HG03460 (cell line): Measurements from ENCODE around the gene TENT4B.

ENCODE experiments used
- ATAC-seq: cut with Tn5 transposase; IDR thresholded peaks from one replicate; pipeline ENCODE4 v1.9.1; 2021; ENCODE audit not compliant: unreplicated experiment

TENT4B gene

DNA sequence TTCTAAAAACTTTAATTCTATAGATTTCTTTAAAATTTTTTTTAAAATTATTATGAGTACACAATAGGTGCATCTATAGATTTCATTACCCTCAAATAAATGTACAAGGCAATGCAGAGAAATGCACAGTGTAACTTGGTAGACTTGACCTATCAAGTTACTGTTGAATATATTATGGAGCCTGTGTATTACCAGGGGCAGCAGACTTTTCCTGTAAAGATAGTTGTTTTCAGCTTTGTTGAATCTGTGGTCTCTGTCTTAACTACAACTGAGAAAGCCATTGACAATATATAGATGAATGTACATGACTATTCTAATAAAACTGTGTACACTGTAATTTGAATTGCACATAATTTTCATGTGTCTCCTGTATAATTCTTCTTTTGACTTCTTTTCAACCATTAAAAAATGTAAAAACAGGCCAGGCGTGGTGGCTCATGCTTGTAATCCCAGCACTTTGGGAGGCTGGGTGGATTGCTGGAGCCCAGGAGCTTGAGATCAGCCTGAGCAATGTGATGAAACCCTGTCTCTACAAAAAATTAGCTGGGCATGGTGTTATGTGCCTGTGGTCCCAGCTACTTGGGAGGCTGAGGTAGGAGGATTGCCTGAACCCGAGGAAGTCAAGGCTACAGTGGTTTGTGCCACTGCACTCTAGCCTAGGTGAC, 39.4 kb downstream of the TENT4B start:
- no peak for ATAC-seq

DNA sequence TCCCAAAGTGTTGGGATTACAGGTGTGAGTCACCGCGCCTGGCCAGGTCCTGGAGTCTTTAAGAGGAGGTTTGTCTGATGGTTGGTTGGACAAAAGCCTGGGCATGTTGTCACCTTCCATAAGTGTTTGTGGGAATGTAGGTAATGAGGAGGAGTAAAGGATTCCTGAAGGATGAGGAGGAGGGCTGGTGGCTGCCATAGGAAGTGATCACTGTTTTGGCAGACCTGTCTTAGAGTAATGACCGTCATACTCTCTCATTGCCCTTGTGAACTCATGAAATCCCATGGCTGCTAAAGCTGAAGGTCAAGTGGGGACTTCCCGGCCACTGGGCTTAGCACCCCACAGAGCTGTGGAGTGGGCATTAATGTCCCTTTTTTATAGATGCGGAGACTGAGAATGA, 40.5 kb downstream of the TENT4B start:
- no peak for ATAC-seq

DNA sequence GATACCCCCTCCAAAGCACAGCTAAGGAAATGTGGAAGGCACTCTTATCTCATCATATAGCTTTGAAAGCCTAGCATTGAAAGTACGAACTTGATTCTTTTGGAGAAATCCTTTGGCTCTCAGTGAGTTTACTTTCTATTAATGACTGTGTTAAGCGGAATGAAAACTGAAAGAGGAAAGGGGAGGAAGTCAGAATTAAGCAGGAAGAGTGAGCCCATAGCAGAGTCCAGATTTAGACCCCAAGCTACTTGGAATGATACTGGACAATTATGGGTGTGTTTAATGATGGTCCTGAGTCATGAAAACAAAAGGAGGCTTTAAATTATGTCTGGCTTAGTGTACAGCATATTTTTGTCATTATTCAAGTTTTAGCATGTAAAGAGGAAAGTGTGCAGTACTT, 42.2 kb downstream of the TENT4B start:
- ATAC-seq, result no peak

DNA sequence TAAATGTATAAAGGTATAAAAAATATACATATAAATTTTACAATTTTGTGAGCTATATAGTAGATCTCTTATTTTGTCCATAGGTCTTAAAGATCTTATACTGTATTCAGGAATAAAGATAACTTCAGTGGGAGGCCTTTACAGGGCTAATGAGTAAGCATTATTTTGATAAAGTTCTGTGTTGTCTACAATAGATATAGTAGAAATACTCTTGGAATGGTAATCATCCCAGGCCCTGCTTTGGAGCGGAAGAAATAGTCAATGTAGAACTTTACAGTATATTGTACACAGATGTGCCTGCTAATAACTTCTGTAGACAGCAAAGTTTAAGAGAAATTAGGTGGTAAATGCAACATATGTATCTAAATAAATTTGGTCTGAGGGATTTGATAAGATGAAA, 42.6 kb downstream of the TENT4B start:
- no peak for ATAC-seq

DNA sequence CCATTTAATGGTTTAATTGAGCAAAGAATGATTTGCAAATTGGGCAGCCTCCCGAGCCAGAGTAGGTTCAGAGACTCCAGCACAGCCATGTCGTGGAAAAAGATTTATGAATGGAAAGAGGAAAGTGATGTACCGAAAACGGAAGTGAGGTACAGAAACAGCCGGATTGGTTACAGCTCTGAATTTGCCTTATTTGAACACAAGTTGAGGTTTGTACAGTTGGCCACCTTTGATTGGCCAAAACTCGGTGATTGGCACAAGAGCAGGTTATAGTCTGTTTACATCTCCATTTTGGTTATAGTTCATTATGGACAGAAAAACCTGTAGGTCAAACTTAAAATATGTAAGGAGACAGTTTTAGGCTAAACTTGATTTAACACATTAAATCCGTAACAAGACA, 44.5 kb downstream of the TENT4B start:
- no peak for ATAC-seq

DNA sequence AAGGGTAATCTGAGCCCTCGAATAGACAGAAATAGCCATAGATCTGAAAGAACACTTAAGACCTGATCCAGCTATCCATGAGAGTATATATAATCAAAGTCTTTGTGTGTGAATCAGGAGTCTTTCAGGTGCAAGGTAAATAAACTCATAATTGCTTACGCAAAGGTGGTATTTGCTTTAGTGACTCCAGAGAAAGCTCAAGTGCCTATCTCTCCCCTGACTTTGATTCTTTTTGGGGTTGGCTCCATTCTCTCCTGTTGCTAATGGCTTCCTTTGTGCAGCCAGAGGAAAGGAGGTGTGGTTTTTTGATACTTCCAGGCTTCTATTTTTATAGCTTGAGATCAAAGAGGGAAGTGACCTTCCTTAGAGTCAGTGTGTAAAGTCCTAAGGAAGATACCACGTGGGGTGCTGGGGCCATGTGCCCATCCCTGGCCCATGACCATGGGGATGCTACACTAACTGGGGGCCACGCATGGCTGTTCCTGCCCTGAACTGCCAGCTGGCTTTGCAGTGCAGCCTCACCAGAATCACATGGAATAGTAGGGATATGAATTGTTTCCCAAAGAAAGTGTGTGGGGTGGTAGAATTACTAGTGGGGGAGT, 45.8 kb downstream of the TENT4B start:
- ATAC-seq, result no peak

DNA sequence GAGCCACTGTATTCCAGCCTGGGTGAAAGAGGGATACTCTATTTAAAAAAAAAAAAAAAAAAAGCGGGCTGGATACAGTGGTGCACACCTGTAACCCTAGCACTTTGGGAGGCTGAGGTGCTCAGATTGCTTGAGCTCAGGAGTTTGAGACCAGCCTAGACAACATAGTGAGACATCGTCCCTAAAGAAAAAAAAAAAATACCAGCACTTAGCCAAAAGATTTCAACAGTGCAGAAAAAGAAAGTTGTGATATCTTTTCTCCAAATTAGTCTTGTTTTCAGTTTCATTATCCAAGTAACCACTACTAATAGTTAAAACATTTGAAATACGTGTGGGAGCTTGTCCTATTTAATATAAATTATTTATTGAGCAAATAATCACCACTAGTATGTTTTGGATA, 48.7 kb downstream of the TENT4B start:
- no peak for ATAC-seq

DNA sequence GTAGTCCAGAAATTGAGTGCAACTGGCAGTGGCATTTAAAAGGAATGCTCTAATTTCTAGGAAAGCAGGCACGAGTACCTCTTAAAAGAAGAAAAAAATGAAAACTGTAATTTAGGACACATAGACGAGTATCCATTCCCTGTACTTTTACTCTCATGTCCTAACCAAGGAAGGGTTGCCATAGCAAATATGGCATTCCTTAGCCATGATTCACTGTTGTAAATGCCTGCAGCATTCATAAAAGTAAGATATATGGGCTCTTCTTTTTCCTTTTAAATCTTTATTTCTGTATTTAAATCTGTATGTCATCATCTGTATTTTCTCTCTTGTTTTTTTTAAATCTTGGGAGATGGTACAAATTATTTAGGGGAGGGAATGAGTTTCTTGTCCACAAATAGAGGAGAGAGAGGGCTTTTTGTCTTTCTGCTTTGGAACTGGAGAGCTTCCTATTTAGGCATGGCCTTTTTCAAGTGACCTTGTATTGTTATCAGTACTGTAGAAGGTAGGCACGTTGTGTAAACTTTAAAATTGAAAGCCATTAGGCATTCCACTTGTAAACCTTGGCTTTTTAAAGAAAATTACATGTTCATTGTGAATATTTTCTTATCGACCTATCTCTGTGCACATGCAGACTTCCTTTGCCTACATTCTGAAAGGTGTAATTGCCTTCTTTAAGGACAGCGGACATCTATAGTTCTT, 50.0 kb downstream of the TENT4B start:
- no peak for ATAC-seq

DNA sequence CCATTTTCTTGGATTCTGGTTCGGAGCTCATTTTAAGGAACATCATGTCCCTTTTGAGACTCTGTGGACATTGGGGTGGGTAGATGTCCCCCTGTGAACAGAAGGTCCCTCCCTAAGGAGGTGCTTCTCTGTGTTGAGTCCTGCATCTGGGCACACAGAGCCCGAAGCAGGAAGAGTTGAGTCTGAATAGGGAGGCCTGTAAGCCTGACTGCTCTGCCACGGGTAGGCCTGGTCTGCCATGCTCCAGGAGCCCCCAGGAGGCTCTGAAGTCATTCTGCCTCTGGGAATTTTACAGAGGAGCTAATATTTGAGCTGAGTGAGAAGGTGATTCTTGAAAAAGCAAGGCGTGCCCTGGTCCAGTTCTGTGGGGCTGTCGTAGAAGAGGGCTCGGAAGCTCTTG, 50.6 kb downstream of the TENT4B start:
- ATAC-seq, result no peak

DNA sequence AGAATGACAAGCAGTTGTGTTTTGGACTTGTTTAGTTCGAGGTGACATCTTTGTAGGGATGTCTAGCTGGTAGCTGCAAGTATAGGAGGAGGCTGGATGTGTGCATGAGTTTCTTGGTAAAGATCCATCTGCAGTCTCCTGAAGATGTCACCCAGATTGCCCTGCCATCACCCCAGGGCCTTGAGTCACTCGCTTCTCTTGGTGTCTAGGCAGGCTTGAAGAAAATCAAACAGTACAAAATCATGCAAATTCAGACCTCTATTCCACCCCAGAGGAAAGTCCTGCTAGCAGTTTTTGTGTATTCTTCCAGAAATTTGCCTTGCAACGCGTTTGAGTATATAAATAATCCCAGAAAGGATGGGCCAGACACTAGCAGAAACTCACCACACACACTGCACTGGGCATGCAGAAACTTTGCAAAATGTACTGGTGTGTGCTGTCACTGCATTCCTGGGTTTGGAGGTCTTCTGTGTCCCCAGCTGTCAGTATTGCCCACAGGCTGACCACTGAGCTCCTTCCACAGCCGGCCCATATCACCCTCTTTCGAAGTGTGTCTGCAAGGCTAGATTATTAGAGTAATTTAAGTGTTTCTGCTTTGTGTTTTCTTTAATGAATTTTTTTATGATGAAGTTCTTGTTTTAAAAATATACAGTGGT, 51.5 kb downstream of the TENT4B start:
- no peak for ATAC-seq

DNA sequence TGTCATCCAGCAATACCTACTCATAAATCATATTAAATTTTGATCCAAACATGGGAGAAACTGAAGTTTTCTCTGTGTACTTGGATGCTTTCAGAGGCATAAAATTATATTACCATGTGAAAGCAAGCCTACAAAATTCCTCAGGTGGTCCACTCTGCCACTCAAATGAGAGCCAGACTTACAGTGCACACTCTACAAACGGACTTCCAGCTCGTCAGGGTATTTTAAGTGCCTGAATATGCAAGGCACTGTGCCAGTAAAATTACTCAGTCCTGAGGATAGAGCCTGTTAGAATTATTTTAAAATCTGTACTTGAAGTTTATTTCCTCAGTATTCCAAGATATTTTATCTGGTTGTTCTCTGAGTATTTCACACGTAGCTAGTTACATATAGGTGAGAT, 54.5 kb downstream of the TENT4B start:
- no peak for ATAC-seq

DNA sequence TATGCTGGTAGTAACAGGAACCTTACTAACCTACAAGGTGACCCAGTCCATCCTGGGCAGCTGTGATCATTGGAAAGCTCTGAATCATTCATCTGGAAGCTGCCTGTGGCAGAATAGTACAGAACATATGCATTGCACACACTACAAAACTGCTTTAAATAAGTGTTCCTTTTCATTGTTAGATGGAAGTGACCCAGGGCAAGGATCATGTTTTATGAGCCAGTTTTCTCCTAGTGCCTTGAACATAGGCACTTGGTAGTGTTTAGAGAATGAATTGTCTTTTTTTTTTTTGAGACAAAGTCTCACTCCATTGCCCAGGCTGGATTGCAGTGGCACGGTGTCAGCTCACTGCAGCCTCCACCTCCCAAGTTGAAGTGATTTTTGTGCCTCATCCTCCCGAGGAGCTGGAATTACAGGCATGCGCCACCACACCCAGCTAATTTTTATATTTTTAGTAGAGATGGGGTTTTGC, 55.4 kb downstream of the TENT4B start:
- ATAC-seq, result no peak

DNA sequence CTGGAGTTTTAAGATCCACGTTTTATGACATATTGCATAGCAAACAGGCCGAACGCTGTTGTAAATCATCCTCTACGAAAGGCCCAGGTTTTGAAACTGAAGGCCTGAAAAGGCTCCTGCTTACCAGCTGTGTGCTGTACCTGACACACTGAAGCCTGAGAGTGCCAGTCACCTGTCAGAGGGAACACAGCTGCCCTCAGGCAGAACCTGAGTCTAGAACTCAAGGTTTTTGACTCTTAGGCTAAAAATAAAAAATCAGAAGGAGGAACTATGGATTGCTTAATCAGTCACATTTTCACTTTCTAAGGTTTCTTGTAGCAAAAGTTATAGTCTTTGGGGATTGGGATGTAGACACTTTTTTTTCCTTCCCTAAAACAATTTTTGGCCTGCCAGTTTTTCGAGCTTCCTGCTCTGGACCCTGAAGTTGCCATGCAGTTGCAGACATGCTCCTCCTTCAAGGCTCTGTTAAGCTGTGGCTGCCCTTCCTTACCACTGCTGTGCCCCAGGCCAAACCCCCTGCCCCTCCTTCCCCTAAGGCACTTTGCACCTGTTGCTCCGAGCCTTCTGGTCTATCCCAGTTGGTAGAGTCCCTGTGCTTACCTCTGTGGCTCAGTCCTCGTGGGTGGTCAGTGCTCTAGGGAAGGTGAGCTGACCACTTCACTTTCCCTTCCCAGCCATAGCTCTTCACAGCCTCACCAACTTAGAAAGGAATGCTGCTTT, 56.6 kb downstream of the TENT4B start:
- ATAC-seq, result no peak

DNA sequence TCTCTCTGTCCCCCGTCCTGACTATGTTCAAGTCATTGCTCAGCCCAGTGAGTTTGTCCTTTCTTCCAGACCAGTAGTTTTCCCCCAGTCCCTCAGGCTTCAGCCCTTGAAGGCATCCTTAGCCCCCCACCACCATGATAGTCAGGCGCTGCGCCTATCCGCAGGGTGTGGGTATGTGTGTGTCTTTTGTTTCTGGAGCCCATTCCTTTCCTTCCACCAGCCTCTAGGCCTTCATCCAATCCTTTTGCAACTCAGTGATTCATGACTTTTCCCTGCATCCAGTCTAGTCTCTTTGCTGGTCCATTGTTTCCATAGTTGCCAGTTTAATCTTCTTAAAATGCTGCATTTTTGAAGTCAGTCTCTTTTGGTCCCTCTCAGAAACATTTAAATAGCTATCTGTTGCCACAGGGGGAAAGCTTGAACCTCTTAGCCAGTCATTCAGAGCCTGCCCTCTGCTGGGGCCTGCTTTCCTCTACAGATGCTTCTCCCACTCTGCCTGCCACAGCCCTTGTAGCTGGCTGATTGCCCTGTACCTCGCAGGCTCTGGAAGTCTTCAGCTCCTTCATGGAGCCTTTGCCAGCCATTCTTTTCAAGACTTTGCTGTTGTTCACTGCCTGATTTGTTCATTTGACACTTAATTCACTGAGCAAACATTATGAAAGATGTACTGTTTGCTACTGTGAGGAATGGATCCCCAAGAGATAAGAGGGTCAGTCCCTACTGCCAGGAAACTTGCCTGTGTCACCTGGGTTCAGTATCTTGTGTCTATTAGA, 57.3 kb downstream of the TENT4B start:
- ATAC-seq, result peak; percentile 86

DNA sequence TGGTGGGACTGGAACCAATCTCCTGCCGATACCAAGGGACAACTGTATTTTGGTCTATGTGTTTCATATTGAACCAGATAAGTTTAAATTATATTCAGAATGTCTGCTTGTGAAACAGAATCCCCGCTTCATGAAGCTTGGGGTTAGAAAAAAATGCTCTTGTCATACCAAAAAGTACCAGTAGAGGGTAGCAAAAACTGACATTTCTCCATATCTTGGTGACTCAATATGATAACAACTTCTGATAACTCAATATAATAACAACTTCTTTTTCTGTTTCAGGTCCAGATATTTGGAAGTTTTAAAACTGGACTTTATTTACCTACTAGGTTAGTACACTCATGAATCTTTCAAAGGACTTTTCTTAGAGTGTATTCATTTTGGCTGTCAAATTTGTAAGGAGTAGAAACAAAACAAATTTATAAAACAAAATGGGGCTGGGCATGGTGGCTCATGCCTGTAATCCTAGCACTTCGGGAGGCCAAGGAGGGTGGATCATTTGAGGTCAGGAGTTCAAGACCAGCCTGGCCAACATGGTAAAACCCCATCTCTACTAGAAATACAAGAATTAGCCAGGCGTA, 60.9 kb downstream of the TENT4B start:
- ATAC-seq, result no peak

DNA sequence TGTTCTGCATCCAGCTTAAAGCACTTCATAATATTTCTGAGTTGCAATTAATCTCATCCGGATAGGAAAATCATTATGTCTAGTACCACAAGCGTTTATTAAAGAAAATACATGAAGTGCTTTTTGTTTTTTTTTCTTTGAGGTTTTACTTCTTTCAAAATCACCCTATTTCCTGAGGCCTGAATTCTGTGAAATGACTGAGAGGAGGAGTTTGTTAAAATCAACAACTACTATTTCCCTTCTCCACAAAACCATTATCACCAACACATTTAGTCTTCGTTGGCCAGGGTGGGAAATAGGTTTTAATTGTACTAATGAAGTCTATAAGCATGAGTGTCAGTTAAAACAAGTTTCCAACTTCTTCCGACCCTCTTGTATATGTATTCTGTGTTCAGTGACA, 62.6 kb downstream of the TENT4B start:
- no peak for ATAC-seq

DNA sequence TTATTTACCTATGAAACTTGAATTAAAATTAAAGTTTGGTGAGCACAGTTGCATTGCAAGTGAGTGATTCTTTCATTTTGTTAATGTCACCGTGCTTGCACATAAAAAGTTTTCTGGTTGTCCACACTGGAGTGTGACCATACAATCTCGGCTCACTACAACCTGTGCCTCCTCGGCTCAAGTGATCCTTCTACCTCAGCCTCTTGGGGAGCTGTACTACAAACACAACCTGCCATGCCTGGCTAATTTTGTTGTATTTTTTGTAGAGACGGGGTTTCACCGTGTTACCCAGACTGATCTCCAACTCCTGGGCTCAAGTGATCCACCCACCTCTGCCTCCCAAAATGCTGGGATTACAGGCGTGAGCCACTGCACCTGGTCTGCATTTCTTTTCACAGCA, 63.1 kb downstream of the TENT4B start:
- no peak for ATAC-seq

DNA sequence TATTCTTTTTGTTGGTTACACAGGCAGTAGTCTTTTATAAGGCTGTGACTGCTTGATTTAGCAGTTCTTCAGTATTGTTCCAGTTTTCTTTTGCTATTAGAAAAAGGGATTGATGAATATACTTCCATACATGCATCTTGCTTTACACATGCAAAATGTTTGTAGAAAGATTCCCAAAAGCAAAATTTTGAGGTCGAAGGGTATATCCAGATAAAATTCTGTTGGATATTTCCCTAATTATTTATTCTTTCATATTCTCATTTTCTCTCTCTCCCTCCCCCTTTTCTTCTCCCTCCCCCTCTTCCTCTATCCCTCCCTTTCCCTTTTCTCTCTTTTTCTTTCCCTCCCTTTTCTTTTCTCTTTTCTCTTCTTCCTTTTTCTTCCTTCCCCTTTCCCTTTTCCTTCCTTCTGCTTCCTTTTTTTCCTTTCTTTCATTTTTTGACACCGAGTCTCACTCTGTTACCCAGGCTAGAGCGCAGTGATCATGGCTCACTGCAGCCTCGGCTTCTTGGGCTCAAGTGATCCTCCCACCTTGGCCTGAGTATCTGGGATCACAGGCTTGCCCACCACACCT, 66.4 kb downstream of the TENT4B start:
- ATAC-seq, result no peak

DNA sequence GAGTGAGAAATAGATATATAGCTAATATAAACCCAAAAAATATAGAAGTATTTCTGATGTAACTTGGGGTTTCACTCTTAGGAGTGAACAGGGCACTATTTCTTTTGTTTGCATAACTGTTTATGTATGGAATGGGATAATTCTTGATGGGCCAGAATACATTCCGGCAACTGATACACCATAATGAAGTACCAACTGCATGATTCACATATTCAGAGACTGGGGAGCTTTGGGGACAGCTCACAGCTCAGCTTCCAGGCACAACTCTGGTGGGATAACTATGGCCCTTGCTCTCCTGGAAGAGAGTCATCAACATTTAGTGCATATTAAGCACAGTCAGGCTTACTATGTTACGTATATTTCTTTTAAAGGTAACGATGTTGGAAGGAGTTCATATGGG, 71.2 kb downstream of the TENT4B start:
- ATAC-seq, result no peak

DNA sequence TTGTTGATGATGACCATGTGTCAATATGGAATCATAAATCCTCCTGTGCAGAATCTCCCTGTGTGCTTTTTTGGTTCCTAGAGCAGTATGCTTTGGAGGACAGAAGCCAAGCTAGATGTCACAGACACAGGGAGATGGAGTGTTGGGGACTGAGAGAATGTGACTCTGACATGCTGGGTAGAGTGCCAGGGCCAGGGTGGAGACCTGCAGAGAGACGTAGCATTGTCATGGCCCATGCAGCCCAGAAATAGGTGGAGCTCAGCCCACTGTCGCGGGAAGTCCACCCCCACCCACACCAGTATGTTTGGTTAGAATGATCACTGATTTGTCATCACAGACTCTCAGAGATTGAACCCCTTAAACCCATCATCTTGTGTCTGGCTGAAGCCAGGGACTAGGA, 74.0 kb downstream of the TENT4B start:
- ATAC-seq, result no peak
